Stimulated activated CD8-positive, alpha-beta memory T cell treated with anti-CD3 and anti-CD28 coated beads, Interleukin-2, amount 100 ng/mL, for 48 hours (primary cell): Measurements from ENCODE around the gene KIF3A.
A peak's percentile ranks its signal among the peaks of the same experiment; 100 is the strongest.

Experiments
- DNase-seq, 2 donors: peaks; one replicate each; pipeline ENCODE4 v3.0.0-alpha.2; 2020; ENCODE audit warnings: low read depth in 2 of 2

The KIF3A gene

DNA sequence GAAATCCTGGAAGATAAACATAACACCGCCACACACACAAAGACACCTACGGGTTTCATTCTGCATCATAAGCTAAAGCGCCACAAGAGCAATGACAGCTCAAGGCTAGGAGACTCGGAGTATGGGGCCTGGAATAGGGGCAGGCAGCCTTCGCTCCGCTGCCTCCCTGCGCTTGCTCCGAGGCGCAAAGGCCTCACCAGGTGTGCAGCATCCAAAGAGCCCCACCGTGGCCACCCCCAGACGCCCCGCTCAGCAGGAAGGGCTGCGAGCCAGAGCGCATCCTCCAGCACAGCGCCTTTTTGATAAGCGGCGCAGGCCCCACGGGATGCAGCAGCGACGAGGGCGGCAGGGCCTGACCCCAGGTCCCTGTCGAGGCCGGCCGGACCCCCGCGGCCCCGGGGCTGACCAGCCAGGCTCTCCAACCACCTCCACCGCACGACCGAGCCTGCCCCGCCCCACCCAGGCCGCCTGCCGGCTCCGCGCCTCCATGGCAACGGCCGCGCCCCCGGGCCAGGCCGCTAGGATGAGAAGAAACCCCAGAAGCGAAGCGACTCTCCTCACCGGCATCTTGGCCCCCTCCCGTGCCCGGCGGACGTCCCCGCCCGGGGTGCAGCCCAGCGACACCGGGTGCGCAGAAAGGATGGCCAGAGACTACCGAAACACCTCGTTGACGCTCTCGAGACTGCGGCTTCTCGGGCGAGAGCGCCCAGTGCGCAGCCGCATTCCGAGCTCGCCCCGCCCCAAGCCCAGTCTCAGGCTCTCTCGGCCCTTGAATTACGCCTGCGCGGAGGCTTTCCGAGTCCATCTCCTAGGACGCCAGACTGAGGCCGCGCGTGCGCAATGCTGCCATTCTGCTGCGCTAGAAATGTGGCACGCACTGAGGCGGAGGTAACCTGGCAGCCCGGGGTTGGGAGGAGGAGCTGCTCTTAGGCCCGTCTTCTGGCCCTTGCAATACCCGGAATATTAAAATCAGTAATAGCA is at the start of gene KIF3A:
TSS of gene KIF3A (minus strand) at position 694 of the 981 bp plus-strand sequence. CDS start at position 567, 127 bp downstream.
- DNase-seq = peak; percentile 98 to 99

DNA sequence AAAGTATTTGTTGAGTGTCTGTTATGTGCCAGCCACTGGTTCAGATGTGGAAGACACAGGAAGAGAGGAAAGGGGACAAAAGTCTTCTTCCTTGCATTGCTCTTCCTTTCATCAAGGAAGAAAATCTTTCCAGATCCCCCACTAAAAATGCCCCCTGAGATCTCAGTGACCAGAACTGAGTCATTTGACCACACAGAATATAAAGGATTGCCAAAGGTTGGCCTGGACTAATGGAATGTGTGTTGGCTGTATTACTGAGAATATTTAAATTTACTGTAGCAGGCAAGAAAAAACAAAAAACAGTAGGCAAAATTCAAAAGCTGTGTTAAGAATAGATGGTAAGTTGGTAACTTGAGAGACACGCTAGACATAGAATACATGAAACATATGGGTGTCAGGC is 49.7 kb upstream of the KIF3A start:
- no peak for DNase-seq

DNA sequence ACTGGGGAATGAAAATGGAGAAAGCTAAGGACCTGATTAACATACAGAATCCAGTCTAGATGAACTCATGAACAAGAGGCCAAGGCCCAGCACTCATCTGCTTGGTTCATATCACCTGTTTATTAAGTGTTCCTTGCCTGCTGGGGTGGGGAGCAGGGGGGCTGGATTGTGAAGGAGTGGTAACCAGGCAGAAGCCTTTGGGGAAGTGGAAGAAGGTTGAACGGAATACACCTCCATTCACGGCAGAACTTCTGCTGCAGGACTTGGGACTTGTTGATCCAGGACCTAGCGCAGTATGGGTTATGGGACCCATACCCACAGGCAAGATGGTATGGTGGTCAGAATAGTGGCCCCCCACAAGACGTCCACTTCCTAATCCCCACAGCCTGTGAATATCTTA is 48.5 kb upstream of the KIF3A start:
- DNase-seq = no peak

DNA sequence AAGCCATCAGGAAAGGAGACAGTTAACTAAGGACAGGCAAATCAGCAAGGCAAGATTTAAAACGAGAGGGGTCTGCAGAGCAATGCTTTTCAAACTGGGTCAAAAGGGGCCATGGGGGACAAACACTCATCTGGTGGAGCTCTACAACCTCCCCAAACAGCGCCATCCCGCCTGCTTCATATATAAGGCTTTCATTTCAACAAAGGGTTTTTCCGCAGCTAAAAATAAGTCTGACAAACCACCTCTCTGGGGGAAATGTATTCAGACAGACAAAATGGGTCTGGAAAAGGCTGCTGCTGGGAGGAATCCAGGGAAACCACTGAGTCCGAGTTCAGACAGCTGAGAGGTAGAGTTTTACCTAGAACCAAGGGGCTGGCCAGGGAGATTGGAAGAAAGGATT is 48.0 kb upstream of the KIF3A start:
- no peak for DNase-seq

DNA sequence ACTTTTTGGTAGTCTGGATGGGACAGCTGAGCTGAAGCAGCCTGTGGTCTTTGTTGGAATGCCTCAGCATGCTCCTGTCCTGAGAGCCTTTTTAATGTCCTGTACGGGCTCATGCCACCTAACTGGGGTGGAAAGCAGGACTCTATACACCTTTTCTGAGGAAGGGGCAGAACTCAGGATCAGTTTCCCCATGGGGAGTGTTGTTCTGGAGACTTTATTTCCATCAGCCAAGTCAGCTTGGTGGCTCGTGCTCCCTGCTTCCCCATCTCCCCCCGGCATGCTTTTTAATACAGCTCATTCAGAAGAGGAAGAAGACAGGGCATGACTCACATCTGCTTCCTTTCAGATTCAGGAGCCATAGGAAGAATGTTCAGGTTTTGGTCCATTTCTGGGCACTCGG is 44.8 kb upstream of the KIF3A start:
- no peak for DNase-seq

DNA sequence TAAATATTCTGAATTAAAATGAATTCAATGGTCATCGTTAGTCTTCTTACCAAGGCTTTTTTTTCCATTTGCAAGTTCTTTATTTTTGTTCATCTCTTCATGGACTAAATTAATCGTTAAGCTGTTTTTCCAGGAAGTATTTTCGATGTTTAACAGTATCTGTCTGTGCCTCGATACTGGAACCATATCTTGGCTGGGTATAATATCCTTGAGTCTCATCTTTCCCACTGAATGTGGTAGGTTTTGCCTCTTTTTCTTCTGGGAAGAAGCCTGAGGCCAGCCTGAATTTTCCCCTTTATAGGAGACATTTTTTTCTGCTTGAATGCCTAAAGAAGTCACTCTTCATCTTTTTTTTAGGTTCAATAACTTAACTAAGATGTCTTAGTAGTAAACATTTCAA is 43.7 kb upstream of the KIF3A start:
- no peak for DNase-seq

DNA sequence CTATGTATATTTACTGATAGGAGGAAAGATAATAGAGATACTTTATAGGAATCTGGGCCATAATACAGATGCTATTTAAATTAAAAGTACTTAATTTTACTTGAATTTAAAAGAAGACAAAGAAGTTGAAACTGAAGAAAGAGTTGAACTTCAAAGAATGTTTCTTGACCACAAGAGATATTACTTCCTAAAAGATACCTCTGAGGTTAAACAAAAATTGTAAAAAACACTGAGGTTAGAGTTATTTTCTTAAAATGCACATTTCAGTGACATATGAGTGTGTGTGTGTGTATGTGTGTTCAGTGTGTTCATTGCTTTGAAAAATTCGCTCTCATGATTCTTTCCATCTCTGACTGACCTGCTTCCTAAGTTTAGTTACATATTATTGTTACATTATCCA is 43.2 kb upstream of the KIF3A start:
- no peak for DNase-seq

DNA sequence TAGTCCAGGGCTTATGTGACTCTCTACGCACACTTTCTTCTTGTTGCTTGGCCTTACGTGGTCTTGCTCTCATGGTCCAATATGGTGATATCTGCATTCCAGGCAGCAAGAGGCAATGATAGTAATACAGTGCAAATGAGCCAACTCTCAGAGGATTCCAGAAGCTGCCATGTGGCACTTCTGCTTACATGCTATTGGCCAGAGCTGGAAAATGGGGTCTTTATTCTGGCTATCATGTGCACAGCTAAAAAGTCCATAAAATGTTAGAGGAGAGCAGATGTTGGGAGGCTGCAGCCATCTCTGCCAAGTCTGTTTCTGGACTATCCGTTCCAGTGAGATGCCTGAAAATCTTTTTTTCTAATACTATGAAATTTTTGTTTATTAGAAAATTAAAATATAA is 42.6 kb upstream of the KIF3A start:
- no peak for DNase-seq

DNA sequence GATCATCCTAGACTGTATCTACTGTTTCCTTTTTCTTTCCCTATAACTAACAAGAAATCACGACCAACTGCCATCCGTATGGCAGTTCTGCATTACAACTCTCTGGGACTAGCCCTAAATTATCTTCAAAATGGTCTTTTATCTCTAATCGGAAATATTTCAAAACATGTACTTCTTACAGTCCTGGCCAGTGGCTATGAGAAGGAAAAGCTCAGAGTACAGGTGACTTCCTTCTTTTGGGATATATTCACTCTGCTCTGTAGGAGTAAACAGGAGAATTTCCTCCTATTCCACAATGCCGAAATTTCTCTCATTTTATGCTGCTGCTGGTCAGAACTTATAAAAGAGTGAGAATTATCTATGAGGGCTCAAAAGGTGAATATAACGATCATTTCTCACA is 41.5 kb upstream of the KIF3A start:
- DNase-seq = no peak

DNA sequence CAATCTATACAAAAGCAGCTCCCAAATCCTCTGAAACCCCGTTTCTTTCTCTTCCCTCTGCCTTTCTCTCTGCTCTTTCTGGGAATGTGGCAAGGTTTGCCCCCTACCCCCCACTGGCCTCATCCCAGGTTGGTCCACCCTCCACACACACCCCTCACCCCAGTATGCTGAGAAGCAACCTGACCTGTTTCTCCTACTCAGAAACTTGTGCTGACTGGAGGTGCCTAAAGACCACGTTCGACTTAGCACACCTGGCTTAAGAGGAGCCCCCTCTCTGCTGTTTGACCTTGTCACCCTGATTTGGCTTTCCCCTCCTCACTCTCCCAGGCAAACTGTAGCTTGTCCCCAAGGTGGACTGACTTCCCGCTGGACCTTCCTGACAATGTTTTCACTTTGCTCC is 40.8 kb upstream of the KIF3A start:
- no peak for DNase-seq

DNA sequence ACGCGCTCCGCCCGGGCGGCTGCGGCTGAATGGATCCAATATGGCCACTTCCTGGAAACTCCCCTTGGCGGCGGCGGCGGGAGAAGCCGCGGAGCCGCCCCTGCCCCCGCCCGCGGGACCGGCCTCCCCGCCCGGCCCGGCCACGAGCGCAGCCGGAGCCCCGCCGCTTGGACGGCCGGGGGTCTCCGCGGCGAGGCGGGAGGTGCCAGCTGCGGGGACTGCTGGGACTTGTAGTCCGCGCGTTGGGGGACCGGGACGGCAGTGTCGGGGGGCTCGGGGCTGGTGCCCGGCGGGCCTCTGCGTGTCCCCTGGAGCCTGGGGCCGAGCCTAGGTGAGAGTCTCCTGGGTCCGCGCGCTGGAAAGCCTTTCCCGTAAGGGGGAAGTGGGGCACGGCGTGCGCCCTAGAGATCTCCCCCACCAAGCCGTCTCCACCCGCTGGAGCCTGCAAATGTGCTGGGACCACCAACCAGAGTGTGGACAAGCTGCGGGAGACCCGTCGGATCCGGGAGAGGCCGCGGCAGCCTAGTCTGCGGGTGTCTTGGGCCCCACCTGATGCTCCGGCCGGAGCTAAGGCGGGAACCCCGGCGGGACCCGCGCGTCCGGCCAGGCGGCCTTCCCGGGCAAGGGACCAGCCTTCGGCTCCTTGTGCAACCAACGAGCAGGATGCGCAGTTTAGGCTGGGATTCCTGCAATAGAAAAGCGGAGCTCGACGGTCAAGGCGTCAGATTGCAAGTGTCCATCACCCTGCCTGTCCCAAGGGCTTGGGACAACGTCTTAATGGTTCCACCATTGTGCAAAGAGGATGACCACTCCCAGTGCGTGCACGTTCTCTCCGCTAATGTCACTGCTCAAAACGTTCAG is 40.1 kb upstream of the KIF3A start, which contains the start of gene SEPTIN8:
TSS of gene SEPTIN8 (minus strand) at position 31 of the 861 bp plus-strand sequence. CDS start 102 bp downstream, outside the sequence.
- peak; percentile 8 to 32 for DNase-seq

DNA sequence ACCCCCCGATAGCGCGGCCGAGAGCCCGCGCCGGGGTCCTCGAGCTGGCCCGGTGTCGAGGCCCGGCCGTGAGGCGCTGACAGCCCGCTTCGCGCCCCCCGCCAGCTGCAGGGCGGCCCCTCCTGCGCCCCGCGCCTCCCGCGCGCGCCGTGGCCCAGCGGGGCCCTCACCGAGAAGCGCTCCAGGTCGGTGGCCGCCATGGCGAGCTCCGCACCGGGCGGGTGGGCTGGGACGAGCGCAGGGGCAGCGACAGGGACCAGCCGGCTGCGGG is 39.5 kb upstream of the KIF3A start:
- DNase-seq = no peak

DNA sequence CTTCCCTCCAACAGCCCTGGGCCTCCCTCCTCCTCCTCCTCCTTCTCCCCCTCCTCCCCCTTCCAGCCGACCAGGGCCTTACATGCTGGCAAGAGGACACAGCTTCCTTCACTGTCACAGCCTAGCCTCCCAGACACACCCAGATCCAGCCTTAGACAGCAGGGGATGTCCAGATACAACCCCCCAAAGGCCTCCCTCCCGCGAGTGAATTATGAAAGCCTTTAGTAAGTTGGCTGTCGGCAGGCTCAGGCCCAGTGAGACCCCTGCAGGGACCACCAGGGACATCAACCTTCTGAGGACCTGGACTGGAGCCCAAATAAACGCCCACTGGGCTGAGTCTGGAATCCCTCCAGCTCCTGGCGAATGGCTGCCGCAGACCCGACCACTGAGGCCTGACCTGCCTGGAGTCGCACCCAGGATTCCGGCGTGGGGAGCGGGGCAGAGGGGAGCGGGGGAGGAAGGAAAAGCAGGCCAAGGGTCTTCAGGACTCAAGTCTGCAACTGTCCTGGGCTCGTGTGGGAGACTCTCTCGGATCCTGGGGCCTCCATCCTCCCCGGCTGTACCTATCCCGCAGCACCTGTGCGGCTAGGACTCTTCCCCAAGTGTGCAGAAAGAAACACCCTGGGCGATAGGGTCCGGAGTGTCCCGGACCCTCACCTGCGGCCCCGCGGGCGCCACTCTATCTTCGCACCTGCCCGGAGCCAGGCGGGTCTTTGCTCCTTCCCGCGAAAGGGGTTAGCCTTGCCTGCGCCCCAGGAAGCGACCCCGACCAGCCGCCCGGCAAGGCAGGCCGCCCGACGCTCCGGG is 39.0 kb upstream of the KIF3A start:
- DNase-seq = no peak

DNA sequence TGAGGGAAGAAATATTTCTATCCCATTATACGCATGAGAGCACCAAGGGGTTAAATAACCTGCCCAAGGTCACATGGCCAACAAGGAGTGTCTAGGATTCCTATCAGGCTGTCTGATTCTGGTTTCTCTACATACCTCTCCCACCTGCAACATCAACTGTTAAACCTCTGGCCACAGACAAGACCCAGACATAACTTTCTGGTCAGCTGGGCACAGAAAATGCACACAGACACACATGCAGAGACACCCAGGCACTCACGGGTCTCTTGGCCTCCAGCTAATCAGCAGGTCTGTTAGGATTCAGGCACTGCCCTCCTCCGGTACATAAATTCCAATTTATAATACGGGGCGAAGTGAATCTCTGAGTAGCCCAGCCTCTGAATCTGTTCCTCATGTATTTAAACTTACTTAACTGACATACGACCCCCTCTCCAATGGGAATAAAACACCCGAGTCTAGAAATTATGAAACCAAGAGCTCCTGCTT is 38.2 kb upstream of the KIF3A start:
- no peak for DNase-seq

DNA sequence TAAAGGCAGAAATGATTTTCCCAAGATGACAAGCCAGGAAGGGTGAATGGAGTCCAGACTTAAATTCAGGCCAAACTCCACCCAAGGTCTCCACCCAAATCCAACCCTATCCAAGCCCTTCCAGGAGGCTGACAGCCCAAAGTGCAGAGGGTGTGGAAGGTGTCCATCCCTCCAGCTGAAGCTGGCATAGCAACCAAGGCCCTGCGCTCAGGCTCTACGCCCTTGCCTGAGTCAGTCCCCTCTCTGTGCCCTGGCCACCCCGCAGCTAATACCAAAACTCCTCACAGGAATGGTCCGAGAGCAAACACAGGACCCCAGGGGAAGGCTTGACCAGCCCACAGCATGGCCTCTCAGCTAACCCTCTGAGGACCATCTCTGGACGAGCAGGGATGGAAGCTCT is 37.5 kb upstream of the KIF3A start:
- DNase-seq = no peak

DNA sequence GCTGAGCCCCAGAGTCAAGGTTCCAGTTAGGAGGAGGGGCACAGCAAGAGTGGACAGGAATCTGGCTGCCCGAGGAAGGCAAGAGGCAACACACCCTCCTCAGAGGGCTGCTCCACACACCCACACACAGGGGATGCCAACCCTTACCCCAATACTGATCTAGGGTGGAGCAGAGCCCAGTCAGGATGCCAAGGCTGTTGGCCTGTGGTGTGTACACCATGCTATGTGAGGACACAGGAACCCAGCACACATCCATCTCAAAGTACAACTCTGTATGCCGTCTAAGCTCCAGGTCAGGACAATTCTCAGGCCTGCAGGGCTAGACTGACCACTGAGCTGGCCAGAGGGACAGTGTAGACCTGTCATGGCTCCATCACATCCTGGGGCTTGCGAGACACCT is 37.1 kb upstream of the KIF3A start:
- DNase-seq = no peak

DNA sequence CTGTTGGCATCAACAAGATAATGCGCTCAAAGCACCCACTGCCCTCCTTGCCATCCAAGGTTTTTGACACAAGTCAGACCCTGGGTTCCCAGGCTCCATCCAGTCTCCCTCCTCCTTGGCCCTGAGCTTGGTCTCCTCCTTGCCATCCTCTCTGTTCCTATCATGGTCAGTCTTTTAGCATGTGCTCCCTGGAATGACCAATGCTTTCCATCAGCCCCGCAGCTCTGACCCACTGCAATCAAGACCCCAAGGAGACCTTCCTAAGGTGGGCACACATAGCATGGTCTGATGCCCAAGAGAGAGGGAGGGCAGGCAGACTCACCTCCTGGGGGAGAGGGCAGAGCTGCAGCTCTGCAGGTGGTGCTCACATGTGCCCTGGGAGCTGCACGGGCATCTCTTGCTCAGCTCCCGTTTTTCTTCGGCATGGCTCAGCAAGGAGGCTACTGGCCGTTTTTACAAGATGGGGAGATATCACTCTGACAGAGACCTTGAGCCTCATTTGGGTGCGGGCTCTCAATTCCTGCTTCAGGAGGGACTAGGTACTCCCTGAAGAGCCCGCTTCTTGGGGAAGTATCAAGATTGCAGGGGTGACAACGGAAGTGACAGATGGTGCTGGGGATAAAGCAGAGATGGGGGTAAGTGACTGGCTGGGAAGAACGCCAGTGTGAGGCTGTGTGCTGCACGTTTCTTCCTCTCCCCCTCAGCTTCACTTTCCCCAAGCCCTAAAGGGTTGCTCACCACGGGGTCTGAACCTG is 36.4 kb upstream of the KIF3A start:
- no peak for DNase-seq

DNA sequence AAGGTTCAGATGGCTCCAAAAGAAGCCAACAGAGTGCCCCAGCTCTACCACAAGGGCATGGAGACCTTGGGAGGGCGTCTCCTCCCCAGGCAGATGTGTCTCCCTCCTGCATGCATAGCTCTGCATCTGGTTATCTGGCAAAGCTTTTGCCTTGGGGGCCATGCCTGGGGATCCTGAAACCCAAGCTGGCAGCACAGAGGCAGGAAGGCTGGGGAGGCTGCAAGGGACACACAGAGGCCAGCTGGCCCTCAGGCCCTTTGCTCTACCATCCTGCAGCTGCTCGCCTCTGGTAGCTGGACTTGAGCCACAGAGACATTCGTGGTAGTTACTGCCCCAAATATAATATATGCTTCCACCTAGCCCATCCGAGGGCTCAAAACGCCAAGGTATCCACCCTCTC is 35.8 kb upstream of the KIF3A start:
- no peak for DNase-seq

DNA sequence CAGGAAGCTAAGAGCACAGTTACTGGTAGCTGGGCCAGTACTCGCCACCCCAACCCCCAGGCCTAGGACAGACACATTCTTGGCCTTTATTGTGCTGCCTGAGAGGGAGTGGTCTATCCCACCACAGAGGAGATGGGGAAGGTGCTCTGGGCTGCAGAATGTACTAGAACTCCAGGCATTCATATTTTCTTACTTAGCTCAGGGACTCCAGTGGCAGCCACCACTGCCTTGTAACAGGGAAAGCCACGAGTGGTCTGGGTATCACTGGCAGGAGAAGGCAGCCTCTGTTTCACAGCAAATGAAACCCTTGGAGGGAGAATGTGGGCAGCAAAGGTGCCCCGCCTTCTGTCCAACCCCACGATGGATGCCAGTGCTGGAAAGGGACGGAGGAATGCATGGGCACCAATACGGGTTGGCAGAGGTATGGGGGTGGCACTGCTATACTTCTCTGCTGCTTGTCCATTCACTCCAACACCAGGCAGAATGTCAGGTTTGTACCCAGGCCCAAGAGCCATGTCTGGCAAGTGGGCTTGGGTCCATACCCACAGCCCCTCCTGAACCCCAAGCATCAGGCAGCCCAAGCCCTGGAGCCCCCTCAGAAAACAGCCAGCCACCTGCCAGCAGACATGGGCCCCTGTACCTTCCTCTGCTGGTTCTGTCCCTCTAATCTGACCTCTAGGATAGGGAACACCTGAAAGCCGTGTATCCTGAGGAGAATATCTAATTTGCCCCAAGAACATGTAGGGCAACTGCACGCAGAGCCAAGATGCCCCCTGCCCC is 35.1 kb upstream of the KIF3A start:
- DNase-seq = no peak

DNA sequence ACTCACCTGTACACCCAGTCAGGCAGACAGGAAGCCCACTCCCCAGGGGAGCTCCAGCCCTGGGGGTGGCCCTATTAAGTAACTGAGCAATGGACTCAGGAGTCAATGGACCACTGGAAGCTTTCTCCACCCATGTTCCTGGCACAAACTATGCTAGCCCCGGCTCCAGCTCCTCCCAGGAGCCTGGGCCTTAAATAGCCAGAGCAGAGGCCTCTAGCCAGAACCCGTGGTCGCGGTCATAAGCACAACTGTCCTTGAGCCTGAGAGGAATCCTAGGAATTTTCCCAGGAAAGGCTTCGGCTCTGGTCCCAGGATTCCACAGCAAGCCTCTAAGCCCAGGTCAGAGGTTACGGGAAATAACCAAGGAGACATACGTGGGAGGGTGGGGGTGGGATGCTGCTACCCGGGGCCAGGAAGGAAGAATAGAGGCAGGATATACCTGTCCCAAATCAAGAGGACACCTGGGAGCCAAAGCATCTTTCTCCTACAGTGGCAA is 34.2 kb upstream of the KIF3A start:
- no peak for DNase-seq
